HG03095 (cell line): ENCODE results near the gene TSKU.
"Not testable (repeated sequence)": the region's sequence is repeated elsewhere in the genome, so short reads cannot be mapped to it uniquely, and the experiment has no call there.

ENCODE experiments used
- ATAC-seq: cut with Tn5 transposase; IDR thresholded peaks from one replicate; pipeline ENCODE4 v1.9.1; 2021; ENCODE audit warnings: moderate library complexity; ENCODE audit not compliant: unreplicated experiment

Gene TSKU

GRCh38 chr11:76823481-76824028 is 40.4 kb downstream of the TSKU start:
- no peak for ATAC-seq

GRCh38 chr11:76824083-76824939 is 41.2 kb downstream of the TSKU start:
- no peak for ATAC-seq

DNA sequence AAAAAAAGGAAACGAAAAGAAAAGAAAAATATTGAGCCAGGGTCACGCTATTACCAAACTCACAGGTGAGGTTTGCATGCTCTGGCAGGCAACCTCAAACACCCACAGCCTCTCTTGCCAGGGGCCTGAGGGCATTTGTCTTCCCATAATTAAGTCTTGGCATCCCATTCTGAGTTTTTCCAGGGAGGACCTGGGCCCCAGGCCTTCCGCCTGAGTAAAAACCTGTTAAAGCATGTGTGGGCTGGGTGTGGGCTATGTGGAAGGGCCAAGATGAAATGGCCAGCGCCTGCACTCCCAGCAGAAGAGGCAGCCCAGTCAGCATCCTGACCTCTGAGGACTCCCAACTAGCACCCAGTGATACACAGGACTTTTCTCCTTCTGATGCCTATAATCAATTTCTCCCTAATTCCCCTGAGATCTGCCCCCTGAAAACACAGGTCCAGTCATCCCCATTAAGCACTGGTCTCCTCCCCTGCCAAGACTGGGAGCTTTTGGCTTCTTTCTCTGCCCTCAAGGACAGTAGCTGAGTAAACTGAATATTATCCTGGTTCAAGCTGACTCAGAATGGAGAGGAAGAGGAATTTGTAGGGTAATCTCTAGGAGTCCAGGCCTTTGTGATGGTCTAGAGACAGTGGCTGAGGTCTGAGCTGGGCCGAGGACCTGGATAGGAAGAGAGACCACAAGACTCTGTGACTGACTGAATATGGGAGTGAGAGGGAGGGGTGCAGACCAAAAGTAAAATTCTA is 42.0 kb downstream of the TSKU start:
- ATAC-seq: no peak

- no peak for ATAC-seq
Observed at GRCh38 chr11:76825726-76826396, 42.7 kb downstream of the TSKU start.

DNA sequence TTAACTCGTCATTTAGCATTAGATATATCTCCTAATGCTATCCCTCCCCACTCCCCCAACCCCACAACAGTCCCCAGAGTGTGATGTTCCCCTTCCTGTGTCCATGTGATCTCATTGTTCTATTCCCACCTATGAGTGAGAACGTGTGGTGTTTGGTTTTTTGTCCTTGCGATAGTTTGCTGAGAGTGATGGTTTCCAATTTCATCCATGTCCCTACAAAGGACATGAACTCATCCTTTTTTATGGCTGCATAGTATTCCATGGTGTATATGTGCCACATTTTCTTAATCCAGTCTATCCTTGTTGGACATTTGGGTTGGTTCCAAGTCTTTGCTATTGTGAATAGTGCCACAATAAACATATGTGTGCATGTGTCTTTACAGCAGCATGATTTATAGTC is 43.4 kb downstream of the TSKU start:
- not testable (repeated sequence) for ATAC-seq

GRCh38 chr11:76827005-76827404 is 43.8 kb downstream of the TSKU start:
- ATAC-seq: not testable (repeated sequence)

DNA sequence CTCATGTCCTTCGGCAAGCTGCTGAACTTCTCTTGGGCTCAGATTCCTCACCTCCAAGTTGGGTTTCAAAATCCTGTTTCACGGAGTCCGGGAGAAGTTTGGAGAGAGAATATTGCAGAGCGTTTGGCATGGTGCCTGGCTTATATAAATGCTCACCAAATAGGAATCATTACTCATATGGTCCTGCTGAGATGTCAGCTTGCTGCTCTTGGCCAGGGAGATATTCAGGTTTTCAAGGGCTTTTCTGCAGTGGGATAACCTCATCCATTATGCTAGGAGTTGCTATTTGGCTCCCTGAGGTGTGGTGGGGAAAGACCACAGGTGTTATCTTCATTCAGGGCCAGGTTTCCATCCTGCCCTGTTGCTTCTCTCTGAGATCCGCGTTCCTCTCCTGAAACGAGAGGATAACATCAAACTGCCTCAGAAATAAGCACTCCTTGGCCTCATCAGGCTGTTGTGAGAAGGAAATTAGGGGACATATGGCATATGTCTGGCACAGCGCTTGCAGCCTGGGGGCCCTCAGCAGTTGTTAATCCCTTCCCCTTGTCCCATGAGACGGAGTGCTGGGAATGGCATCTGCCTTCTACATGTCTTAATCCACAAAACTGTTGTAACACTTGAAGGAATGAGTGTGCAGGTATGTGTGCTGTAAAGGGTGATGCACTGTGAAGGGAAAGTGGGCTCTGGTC is 47.6 kb downstream of the TSKU start:
- ATAC-seq: no peak

GRCh38 chr11:76831686-76832310 is 48.6 kb downstream of the TSKU start:
- no peak for ATAC-seq

GRCh38 chr11:76832361-76832760 is 49.2 kb downstream of the TSKU start:
- ATAC-seq: no peak

GRCh38 chr11:76834151-76834550 is 51.0 kb downstream of the TSKU start:
- ATAC-seq: no peak

DNA sequence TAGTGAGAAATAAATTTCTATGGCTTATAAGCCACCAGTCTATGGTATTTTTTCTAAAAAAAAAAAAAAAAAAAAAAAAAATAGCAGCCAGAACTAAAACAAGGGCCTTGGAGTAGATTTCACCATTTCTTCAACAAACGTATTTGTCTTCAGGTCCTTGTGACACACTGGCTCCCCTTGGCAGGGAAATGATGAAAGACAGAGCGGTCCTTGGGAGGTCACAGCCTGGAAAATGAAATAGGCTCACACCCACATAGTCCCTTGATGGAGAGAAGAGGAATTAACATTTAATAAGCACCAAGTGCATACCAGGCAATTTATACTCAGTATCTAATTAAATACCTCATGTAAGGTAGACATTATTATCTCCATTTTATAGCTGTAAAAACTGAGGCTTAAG is 51.9 kb downstream of the TSKU start:
- no peak for ATAC-seq

DNA sequence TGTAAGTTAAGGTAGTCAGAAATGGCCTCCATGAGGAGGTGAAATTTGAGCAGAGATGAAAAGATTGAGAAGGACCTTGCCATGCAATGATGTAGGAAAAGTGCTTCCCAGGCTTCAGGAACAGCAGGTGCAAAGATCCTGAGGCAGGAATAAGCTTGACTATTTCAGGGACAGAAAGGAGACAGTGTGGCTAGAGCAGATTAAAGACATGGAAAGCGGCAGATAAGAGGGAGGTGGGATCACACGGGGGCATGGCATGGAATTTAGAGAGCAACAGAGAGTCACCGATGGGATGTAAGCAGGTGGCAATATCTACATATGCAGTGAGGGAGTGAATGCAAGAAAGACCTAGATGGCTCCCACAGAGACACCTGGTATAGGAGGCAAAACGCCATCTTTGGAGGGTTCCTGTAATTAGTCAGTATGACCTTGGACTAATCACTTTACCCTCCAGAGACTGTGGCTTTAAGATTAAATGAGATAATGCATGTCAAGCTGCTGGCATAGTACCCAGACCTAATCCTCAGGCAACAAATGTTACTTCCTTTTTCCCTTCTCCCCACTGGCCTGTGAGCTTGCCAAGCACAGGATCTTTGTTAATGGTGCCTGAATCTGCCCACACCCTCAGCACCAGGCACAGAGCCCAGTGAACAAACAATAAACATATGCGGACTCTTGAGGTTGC is 52.9 kb downstream of the TSKU start:
- no peak for ATAC-seq

GRCh38 chr11:76836613-76837291 is 53.6 kb downstream of the TSKU start:
- ATAC-seq: no peak

DNA sequence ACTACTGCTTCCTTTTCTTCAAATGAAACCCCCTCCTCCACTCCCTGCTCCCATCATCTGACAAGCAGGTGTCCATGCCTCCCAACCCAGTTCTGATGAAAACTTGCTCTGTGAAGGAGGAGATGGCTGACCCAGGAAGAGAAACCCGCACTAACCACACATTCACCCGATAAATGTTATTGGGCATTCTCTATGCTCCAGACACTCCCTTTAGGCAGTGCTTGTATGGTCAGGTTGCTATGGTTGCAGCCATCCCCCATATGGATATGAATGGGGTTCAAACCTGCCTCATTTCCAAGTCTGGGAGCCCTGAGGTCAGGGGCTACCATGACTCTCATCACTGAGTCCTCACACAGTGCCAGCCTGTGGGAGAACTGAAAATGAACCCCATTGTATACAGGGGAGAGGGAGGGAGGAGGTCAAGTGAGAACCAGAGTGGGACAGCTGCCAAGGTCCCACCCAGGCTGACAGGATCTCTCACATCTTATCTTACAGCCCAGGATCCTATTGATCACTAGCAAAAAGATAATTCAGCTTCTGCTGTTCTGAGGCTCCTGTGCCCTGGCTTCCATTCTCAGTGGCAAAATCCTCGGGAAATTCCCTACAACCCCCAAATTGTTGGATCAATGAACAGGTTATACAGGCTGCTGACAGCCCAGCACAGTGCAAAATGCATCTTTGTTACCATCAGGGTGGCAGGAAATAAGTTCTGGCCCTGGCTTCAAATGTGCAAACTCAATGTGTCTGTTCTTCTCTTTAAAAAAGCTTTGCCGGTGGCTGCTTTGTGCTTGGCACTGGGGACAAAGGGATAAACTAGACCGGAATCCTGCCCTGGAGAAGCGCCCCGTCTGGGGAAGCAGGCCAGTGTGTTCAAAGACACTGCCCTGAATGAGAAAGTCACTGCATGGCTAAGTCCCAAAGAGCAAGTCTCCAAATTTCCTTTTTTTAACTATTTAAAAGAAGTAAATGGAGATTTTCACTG is 54.8 kb downstream of the TSKU start:
- ATAC-seq: no peak

GRCh38 chr11:76838678-76839068 is 55.5 kb downstream of the TSKU start:
- ATAC-seq: no peak

GRCh38 chr11:76839311-76839710 is 56.2 kb downstream of the TSKU start:
- no peak for ATAC-seq

DNA sequence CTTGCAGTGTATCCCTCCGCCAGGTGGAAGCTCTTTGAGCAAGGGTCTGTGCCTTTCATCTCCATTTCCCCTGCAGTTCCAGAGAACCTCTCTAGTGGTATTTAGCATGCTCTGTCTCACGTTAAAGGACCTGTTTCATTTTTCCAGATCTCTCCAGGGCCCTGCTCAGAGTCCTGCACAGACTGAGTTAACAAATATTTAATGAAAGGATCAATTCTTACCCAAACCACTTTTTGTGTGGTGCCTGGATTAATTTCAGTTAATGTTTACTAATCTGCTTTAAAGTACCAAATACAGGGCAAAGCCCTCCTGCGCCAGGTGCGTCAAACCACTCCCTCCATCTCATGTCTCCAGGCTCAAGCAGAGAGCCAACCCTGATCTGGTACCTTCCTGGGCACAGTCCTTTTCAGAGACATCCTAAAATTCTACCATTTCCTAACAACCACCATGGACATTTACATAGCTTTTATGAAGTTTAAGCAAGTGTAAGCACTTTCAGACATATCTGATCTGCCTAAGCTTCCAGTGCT is 58.8 kb downstream of the TSKU start:
- no peak for ATAC-seq

GRCh38 chr11:76843907-76844306 is 60.8 kb downstream of the TSKU start:
- ATAC-seq: no peak
